GM18502 (cell line): ENCODE data around the gene CNN3.
A peak's percentile ranks its signal among the peaks of the same experiment; 100 is the strongest.

Experiments
- ATAC-seq: cut with Tn5 transposase; IDR thresholded peaks from one replicate; pipeline ENCODE4 v1.9.1; 2021; ENCODE audit warnings: mild to moderate bottlenecking; ENCODE audit not compliant: unreplicated experiment, poor library complexity

Gene CNN3

GRCh38 chr1:94863297-94863911 lies 63.5 kb downstream of the CNN3 start:
- ATAC-seq = no peak

GRCh38 chr1:94862718-94863117 lies 64.2 kb downstream of the CNN3 start:
- ATAC-seq = no peak

GRCh38 chr1:94859174-94859573 lies 67.7 kb downstream of the CNN3 start:
- no peak for ATAC-seq

GRCh38 chr1:94858276-94858675 lies 68.6 kb downstream of the CNN3 start:
- no peak for ATAC-seq

- ATAC-seq = no peak
Measured at GRCh38 chr1:94856868-94857267, 70.0 kb downstream of the CNN3 start.

- ATAC-seq = no peak
Measured at GRCh38 chr1:94856004-94856403, 70.9 kb downstream of the CNN3 start.

GRCh38 chr1:94855307-94855700 lies 71.6 kb downstream of the CNN3 start:
- ATAC-seq = no peak

GRCh38 chr1:94854458-94855306 lies 72.2 kb downstream of the CNN3 start:
- peak; percentile 99 for ATAC-seq

GRCh38 chr1:94852788-94853187 lies 74.1 kb downstream of the CNN3 start:
- no peak for ATAC-seq

- ATAC-seq = no peak
Measured at GRCh38 chr1:94851571-94851970, 75.3 kb downstream of the CNN3 start.
